Measurements from ENCODE around the gene TRIM2. TPM values are rescaled to one million over a fixed set of nuclear protein-coding genes. Genes with fewer than 3 reads are reported as not detected.

TRIM2 gene
- total and polyA plus RNA-seq, 4 donors: 126 to 487 (median 173) TPM

DNA sequence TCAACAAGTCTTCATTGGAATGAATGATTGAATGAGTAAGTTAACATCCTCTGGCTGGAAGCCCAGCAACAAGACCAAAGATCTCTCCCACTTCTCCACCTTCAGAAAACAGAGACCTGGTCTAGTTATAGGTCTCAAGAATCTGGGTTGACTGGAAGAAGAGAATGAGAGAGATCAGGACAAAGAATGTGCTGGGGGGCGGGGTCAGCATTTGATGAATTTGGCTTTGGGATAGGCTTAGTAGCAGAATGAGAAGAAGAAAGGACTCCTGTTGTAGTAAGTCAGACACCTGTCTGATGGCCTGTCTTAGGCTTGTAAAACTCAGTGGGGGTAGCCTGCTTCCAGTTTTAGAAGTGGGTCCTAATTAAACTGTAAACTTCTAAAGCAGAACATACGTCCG is 51.0 kb downstream of the TRIM2 start:
- Histone ChIP-seq H3K9me3 (ENCODE audit: control insufficient read depth, insufficient read depth, low read length) (no peaks in the 10 kb centered on the region), H3K27ac (ENCODE audit: low read depth, low read length) (no peak overlapping the region), H3K4me3 (ENCODE audit: low read depth, low read length) (no peak overlapping the region), H3K27me3 (ENCODE audit: control insufficient read depth, insufficient read depth, low read length) (no peaks in the 10 kb centered on the region), H3K4me1 (ENCODE audit: control insufficient read depth, insufficient read depth, low read length) (peaks cover 14% of the 10 kb centered on the region), H3K36me3 (ENCODE audit: control insufficient read depth, insufficient read depth, low read length) (peaks cover 2% of the 10 kb centered on the region)
- DNase-seq (ENCODE audit: low read depth in 4 of 6, low spot score in 6 of 6): no peak
- WGBS (ENCODE audit: insufficient coverage): 55% methylated on average over 3 of the region's 3 CpGs

DNA sequence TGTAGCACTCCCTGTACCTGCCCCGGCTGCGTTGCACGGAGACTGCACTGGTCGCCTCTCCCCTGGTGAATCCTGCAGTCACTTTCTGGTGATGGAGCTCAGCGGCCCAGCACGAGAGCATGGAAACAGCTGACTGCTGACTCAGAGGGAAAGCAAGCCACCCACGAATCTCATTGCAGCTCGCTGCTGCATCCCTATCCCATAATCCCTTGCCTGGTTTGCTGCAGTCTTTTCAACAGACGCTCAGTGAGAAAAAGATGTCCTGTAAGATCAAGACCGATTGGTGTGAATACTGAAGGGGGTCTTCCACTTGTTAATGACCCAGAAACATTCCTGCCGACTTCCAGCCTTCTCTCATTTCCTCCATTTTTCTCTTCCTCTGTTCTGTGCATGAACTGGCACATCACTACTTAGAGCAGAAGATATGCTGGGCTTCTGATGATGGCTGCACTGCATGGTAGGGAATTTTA is 52.9 kb downstream of the TRIM2 start:
- Histone ChIP-seq H3K36me3 (ENCODE audit: control insufficient read depth, insufficient read depth, low read length) (peaks cover 2% of the 10 kb centered on the region), H3K27me3 (ENCODE audit: control insufficient read depth, insufficient read depth, low read length) (no peaks in the 10 kb centered on the region), H3K4me3 (ENCODE audit: low read depth, low read length) (peak overlapping the region; percentile 60), H3K9me3 (ENCODE audit: control insufficient read depth, insufficient read depth, low read length) (no peaks in the 10 kb centered on the region), H3K4me1 (ENCODE audit: control insufficient read depth, insufficient read depth, low read length) (peaks cover 13% of the 10 kb centered on the region), H3K27ac (ENCODE audit: low read depth, low read length) (peak overlapping the region; percentile 85)
- 0% methylated on average over 7 of the region's 11 CpGs for WGBS (ENCODE audit: insufficient coverage)
- DNase-seq (ENCODE audit: low read depth in 4 of 6, low spot score in 6 of 6): peak in 4 of 6 donors; percentile 69 to 97 (median 87)

DNA sequence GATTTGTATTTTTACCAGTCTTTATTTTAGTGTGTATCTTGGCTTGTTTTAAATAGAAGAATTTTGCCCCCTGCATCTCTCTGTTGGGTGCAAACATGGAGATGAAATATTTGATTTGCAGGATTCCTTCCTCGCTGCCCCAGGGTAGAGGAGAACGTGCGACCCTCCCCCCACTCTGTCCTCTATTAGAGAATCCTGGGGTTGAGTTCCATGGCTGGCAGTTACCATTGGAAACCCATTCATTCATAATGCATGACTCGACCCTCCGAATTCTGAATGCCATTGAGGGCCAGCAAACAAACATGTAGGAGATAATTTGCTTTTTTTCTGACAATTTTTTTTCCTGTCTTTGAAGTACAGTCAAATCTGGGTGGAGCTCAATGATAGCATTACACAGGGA is 53.7 kb downstream of the TRIM2 start:
- no CpG with 5 or more reads among the region's 5 CpGs for WGBS (ENCODE audit: insufficient coverage)
- Histone ChIP-seq H3K9me3 (ENCODE audit: control insufficient read depth, insufficient read depth, low read length) (no peaks in the 10 kb centered on the region), H3K27me3 (ENCODE audit: control insufficient read depth, insufficient read depth, low read length) (no peaks in the 10 kb centered on the region), H3K36me3 (ENCODE audit: control insufficient read depth, insufficient read depth, low read length) (peaks cover 4% of the 10 kb centered on the region), H3K27ac (ENCODE audit: low read depth, low read length) (peak overlapping the region; percentile 85), H3K4me1 (ENCODE audit: control insufficient read depth, insufficient read depth, low read length) (peaks cover 15% of the 10 kb centered on the region), H3K4me3 (ENCODE audit: low read depth, low read length) (peak overlapping the region; percentile 60)
- peak in 3 of 6 donors; percentile 39 to 91 (median 84) for DNase-seq (ENCODE audit: low read depth in 4 of 6, low spot score in 6 of 6)

DNA sequence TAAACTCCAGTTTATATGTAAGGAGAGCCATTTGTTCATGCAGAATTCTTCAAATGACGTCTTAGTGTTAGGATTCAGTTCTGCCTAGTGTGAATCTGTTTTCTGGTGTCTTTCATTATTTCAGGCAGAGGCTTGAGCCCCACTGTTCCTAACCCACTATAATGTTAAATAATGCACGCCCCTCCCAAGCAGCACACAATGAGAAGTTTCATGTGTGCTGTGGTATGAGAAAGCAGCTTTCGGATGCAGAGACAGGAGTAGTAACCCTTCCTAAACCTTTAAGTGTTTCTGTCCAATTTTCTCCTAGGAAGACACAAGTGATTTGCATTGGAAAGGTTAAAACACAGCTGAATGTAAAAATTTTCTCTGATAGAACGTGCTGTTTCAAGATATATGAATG is 54.5 kb downstream of the TRIM2 start:
- peak in 2 of 6 donors; percentile 72 to 88 for DNase-seq (ENCODE audit: low read depth in 4 of 6, low spot score in 6 of 6)
- H3K27ac ChIP-seq (ENCODE audit: low read depth, low read length): peak overlapping the region; percentile 85
- no CpG with 5 or more reads among the region's 4 CpGs for WGBS (ENCODE audit: insufficient coverage)
- no peaks in the 10 kb centered on the region for H3K9me3 ChIP-seq (ENCODE audit: control insufficient read depth, insufficient read depth, low read length)
- peak overlapping the region; percentile 60 for H3K4me3 ChIP-seq (ENCODE audit: low read depth, low read length)
- H3K36me3 ChIP-seq (ENCODE audit: control insufficient read depth, insufficient read depth, low read length): peaks cover 6% of the 10 kb centered on the region
- peaks cover 17% of the 10 kb centered on the region for H3K4me1 ChIP-seq (ENCODE audit: control insufficient read depth, insufficient read depth, low read length)
- no peaks in the 10 kb centered on the region for H3K27me3 ChIP-seq (ENCODE audit: control insufficient read depth, insufficient read depth, low read length)

DNA sequence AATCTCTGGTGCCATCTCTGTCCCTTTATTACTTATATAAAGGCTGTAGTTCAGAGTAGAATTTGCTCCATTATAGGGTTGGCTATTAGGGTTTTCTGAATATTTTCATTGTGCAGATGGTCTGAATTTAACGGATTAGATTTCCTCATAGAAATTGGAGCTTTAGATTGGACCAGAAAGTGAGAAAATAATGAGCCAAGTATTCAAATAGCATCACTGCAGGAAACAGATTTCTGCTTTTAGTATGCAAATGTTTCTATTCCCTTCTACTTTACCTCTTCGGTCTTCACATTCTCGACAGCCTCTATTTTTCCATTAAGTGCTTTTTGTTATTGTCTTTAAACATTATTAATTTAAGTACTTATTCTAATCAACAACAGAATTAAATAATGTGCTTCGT is 55.4 kb downstream of the TRIM2 start:
- Histone ChIP-seq H3K4me3 (ENCODE audit: low read depth, low read length) (peak overlapping the region; percentile 60), H3K36me3 (ENCODE audit: control insufficient read depth, insufficient read depth, low read length) (peaks cover 6% of the 10 kb centered on the region), H3K9me3 (ENCODE audit: control insufficient read depth, insufficient read depth, low read length) (no peaks in the 10 kb centered on the region), H3K27ac (ENCODE audit: low read depth, low read length) (no peak overlapping the region), H3K4me1 (ENCODE audit: control insufficient read depth, insufficient read depth, low read length) (peaks cover 14% of the 10 kb centered on the region), H3K27me3 (ENCODE audit: control insufficient read depth, insufficient read depth, low read length) (no peaks in the 10 kb centered on the region)
- peak in 2 of 6 donors; percentile 63 to 84 for DNase-seq (ENCODE audit: low read depth in 4 of 6, low spot score in 6 of 6)
- no CpG with 5 or more reads among the region's 4 CpGs for WGBS (ENCODE audit: insufficient coverage)

DNA sequence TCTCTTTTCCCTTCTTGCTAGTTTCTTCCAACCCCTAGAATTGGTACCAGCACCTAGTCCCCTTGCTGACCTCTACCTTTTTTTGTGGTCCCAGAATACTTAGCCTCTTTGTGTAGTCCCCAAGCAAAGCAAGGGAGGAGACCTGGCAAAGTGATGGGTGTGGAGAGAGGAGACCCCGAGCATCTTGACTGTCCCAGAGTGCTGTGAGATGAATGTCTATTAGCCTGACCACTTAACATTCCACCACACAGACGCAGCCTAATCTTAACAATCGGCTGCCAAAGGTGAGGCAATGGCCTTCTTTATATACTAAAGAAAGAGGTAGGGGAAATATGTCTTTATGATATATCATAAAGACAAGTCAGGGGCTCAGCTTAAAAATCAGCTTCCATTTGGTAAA is 55.9 kb downstream of the TRIM2 start:
- no CpG with 5 or more reads among the region's 3 CpGs for WGBS (ENCODE audit: insufficient coverage)
- Histone ChIP-seq H3K4me1 (ENCODE audit: control insufficient read depth, insufficient read depth, low read length) (peaks cover 14% of the 10 kb centered on the region), H3K27ac (ENCODE audit: low read depth, low read length) (no peak overlapping the region)

DNA sequence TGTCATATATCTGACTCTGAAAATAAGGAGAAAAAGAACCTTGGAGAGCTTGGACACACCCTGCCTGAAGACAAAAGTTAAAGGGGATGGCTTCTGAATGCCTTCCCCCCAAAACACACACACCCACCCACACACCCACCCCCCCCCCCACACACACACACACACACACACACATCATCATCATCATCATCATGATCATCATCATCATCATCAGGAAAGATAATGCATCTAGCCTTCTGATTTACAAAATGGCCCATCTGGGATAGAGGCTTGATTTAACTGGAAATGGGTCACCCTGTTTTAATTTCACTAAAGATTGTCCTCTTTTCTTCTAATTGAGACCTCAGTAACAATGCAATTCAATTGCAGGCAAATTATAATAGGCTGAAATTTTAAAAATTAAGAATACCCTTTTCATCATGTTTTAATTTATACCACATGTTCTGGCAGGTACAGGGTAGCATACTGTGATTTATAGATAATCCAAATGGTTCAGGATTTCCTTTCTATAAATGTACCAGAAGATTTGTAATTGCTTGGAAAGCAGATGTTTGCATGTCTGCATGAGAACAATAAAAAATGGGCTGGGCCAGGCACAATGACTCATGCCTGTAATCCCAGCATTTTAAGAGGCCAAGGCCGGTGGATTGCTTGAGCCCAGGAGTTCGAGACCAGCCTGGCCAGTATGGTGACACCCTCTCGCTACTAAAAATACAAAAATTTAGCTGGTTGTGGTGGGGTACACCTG is 56.5 kb downstream of the TRIM2 start:
- Histone ChIP-seq H3K27me3 (ENCODE audit: control insufficient read depth, insufficient read depth, low read length) (no peaks in the 10 kb centered on the region), H3K9me3 (ENCODE audit: control insufficient read depth, insufficient read depth, low read length) (no peaks in the 10 kb centered on the region), H3K36me3 (ENCODE audit: control insufficient read depth, insufficient read depth, low read length) (peaks cover 3% of the 10 kb centered on the region), H3K4me3 (ENCODE audit: low read depth, low read length) (peak overlapping the region; percentile 60), H3K27ac (ENCODE audit: low read depth, low read length) (peak overlapping the region; percentile 62), H3K4me1 (ENCODE audit: control insufficient read depth, insufficient read depth, low read length) (peaks cover 17% of the 10 kb centered on the region)
- peak in 1 of 6 donors; percentile 42 for DNase-seq (ENCODE audit: low read depth in 4 of 6, low spot score in 6 of 6)
- WGBS (ENCODE audit: insufficient coverage): no CpG with 5 or more reads among the region's 3 CpGs

More for the DNA sequence above, 55.9 kb downstream of the TRIM2 start:
- Histone ChIP-seq H3K36me3 (ENCODE audit: control insufficient read depth, insufficient read depth, low read length) (peaks cover 3% of the 10 kb centered on the region), H3K27me3 (ENCODE audit: control insufficient read depth, insufficient read depth, low read length) (no peaks in the 10 kb centered on the region), H3K9me3 (ENCODE audit: control insufficient read depth, insufficient read depth, low read length) (no peaks in the 10 kb centered on the region), H3K4me3 (ENCODE audit: low read depth, low read length) (peak overlapping the region; percentile 60)
- peak in 2 of 6 donors; percentile 53 to 69 for DNase-seq (ENCODE audit: low read depth in 4 of 6, low spot score in 6 of 6)

DNA sequence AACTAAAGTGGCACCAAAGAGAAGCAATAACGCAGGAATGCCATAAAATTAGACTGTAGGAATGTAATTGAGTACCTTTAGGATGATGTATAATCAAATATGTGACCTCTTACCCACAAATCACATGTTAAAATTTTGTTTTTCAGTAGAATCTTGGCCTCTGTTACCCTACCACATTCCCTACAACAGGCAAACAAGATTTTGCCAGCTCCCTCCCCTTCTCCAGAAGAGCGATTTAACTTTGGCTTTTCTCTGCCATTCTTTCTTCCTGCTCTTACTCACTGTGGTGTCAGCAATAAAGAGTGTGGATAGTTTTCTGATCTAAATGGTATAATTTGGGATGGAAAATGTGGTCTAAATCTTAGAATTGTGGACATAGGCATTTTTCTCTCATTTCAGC is 57.2 kb downstream of the TRIM2 start:
- no peak for DNase-seq (ENCODE audit: low read depth in 4 of 6, low spot score in 6 of 6)
- Histone ChIP-seq H3K27me3 (ENCODE audit: control insufficient read depth, insufficient read depth, low read length) (no peaks in the 10 kb centered on the region), H3K9me3 (ENCODE audit: control insufficient read depth, insufficient read depth, low read length) (no peaks in the 10 kb centered on the region), H3K4me1 (ENCODE audit: control insufficient read depth, insufficient read depth, low read length) (peaks cover 22% of the 10 kb centered on the region), H3K27ac (ENCODE audit: low read depth, low read length) (peak overlapping the region; percentile 62), H3K36me3 (ENCODE audit: control insufficient read depth, insufficient read depth, low read length) (peaks cover 3% of the 10 kb centered on the region), H3K4me3 (ENCODE audit: low read depth, low read length) (no peak overlapping the region)
- WGBS (ENCODE audit: insufficient coverage): no CpG with 5 or more reads among the region's 2 CpGs

DNA sequence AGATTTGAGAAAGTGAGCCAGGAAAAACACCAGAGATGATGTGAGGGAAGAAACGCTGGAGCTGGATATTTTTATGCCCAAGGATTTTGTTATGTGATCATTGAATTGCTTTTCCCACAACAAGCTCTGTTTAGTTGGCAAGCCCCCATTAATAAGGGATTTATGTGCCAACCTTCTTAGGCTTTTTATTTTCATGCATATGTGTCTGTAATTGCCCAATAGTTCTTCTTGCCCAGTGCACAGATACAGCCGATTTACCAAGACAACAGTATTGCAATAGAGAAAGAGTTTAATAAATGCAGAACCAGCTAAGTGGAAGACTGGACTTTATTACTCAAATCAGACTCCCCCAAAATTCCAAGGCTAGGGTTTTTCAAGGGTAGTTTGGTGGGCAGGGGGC is 57.7 kb downstream of the TRIM2 start:
- DNase-seq (ENCODE audit: low read depth in 4 of 6, low spot score in 6 of 6): peak in 2 of 6 donors; percentile 38 to 81
- H3K27ac ChIP-seq (ENCODE audit: low read depth, low read length): peak overlapping the region; percentile 3

More for the DNA sequence above, 57.7 kb downstream of the TRIM2 start:
- no peaks in the 10 kb centered on the region for H3K27me3 ChIP-seq (ENCODE audit: control insufficient read depth, insufficient read depth, low read length)
- no peak overlapping the region for H3K4me3 ChIP-seq (ENCODE audit: low read depth, low read length)
- peaks cover 3% of the 10 kb centered on the region for H3K36me3 ChIP-seq (ENCODE audit: control insufficient read depth, insufficient read depth, low read length)
- 0% methylated on average over 1 of the region's 2 CpGs for WGBS (ENCODE audit: insufficient coverage)
- H3K9me3 ChIP-seq (ENCODE audit: control insufficient read depth, insufficient read depth, low read length): no peaks in the 10 kb centered on the region
- H3K4me1 ChIP-seq (ENCODE audit: control insufficient read depth, insufficient read depth, low read length): peaks cover 20% of the 10 kb centered on the region
